Measurements from ENCODE around the gene SLC17A1. TPM values are rescaled to one million over a fixed set of nuclear protein-coding genes. Genes with fewer than 3 reads are reported as not detected.

SLC17A1 gene
- total RNA-seq, 4 donors from 2014 or later, result not detected

- Histone ChIP-seq H3K36me3 (no peaks in the 10 kb centered on the region), H3K27me3 (no peaks in the 10 kb centered on the region), H3K4me3 (no peak overlapping the region), H3K27ac (no peak overlapping the region), H3K4me1 (no peaks in the 10 kb centered on the region), H3K9me3 (no peaks in the 10 kb centered on the region)
- intact Hi-C loops (cut with DNase I; ENCODE audit: low total_unique reads), result no loop called here
- TF ChIP-seq, protein P1, sequence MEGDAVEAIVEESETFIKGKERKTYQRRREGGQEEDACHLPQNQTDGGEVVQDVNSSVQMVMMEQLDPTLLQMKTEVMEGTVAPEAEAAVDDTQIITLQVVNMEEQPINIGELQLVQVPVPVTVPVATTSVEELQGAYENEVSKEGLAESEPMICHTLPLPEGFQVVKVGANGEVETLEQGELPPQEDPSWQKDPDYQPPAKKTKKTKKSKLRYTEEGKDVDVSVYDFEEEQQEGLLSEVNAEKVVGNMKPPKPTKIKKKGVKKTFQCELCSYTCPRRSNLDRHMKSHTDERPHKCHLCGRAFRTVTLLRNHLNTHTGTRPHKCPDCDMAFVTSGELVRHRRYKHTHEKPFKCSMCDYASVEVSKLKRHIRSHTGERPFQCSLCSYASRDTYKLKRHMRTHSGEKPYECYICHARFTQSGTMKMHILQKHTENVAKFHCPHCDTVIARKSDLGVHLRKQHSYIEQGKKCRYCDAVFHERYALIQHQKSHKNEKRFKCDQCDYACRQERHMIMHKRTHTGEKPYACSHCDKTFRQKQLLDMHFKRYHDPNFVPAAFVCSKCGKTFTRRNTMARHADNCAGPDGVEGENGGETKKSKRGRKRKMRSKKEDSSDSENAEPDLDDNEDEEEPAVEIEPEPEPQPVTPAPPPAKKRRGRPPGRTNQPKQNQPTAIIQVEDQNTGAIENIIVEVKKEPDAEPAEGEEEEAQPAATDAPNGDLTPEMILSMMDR (IDR thresholded peaks at IDR 0.05), result no peak
- no peak for TF ChIP-seq POLR2A (IDR thresholded peaks at IDR 0.05)
- DNase-seq, result no peak
These were observed 43.7 kb upstream of the SLC17A1 start for GRCh38 chr6:25875563-25875905.

GRCh38 chr6:25874822-25875562 lies 43.1 kb upstream of the SLC17A1 start:
- Histone ChIP-seq H3K36me3 (no peaks in the 10 kb centered on the region), H3K4me1 (no peaks in the 10 kb centered on the region), H3K27me3 (no peaks in the 10 kb centered on the region), H3K9me3 (no peaks in the 10 kb centered on the region), H3K27ac (no peak overlapping the region), H3K4me3 (no peak overlapping the region)
- TF ChIP-seq, protein P1 (IDR thresholded peaks at IDR 0.05), result no peak
- no peak for TF ChIP-seq POLR2A (IDR thresholded peaks at IDR 0.05)
- intact Hi-C loops (cut with DNase I; ENCODE audit: low total_unique reads), result no loop called here
- no peak for DNase-seq

GRCh38 chr6:25874118-25874517 lies 42.3 kb upstream of the SLC17A1 start, which contains the start of gene SLC17A3:
Gene SLC17A3 (minus strand): TSS chr6:25874243. CDS start chr6:25868387, 5,856 bp downstream.
- intact Hi-C loops (cut with DNase I; ENCODE audit: low total_unique reads), result no loop called here
- Histone ChIP-seq H3K36me3 (no peaks in the 10 kb centered on the region), H3K4me3 (no peak within 1 kb of the TSS), H3K27ac (no peak within 1 kb of the TSS), H3K27me3 (no peaks in the 10 kb centered on the region), H3K4me1 (no peaks in the 10 kb centered on the region), H3K9me3 (no peaks in the 10 kb centered on the region)
- DNase-seq, result no peak
- TF ChIP-seq, protein P1 (IDR thresholded peaks at IDR 0.05), result no peak
- no peak for TF ChIP-seq POLR2A (IDR thresholded peaks at IDR 0.05)

DNA sequence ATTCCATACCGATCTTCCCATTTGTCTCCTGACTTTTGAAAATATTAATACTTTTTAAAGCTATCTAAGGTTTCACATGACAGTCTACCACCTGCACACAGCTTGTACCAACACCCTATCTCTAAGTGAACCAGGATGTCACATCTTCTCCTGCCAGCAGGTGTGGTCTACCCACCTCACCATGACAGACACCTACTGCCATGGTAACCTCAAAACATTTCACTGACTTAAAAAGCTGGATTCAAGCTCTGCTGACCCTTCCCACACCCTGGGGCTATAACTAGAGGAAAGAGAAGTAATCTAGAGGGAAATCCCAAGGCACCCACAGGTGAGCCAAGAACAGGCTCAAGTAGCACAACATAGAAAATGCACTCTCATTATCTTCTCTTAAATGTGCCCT lies 41.0 kb upstream of the SLC17A1 start:
- Histone ChIP-seq H3K9me3 (no peaks in the 10 kb centered on the region), H3K4me1 (no peaks in the 10 kb centered on the region), H3K36me3 (no peaks in the 10 kb centered on the region), H3K27ac (no peak overlapping the region), H3K4me3 (no peak overlapping the region), H3K27me3 (no peaks in the 10 kb centered on the region)
- TF ChIP-seq POLR2A (IDR thresholded peaks at IDR 0.05), result no peak
- TF ChIP-seq, protein P1 (IDR thresholded peaks at IDR 0.05), result no peak
- intact Hi-C loops (cut with DNase I; ENCODE audit: low total_unique reads), result no loop called here
- no peak for DNase-seq

GRCh38 chr6:25869840-25870239 lies 38.0 kb upstream of the SLC17A1 start:
- Histone ChIP-seq H3K4me3 (no peak overlapping the region), H3K27me3 (no peaks in the 10 kb centered on the region), H3K9me3 (no peaks in the 10 kb centered on the region), H3K36me3 (no peaks in the 10 kb centered on the region), H3K27ac (no peak overlapping the region), H3K4me1 (no peaks in the 10 kb centered on the region)
- DNase-seq, result no peak
- intact Hi-C loops (cut with DNase I; ENCODE audit: low total_unique reads), result no loop called here
- TF ChIP-seq, protein P1 (IDR thresholded peaks at IDR 0.05), result no peak
- TF ChIP-seq POLR2A (IDR thresholded peaks at IDR 0.05), result no peak

All from uterus (tissue), 4 donors.